ENCODE results near the gene MXD4.

Gene MXD4

GRCh38 chr4:2291705-2292645 lies 30.1 kb upstream of the MXD4 start:
- DNase-seq = no peak

- DNase-seq = no peak
Observed at GRCh38 chr4:2290974-2291704, 29.2 kb upstream of the MXD4 start.

GRCh38 chr4:2290488-2290887 lies 28.6 kb upstream of the MXD4 start:
- DNase-seq = no peak

- no peak for DNase-seq
Observed at GRCh38 chr4:2289955-2290333, 28.0 kb upstream of the MXD4 start.

- DNase-seq = no peak
Observed at GRCh38 chr4:2289311-2289954, 27.5 kb upstream of the MXD4 start.

GRCh38 chr4:2288051-2288541 lies 26.2 kb upstream of the MXD4 start:
- no peak for DNase-seq

- no peak for DNase-seq
Observed at GRCh38 chr4:2287594-2287915, 25.6 kb upstream of the MXD4 start.

GRCh38 chr4:2286904-2287593 lies 25.1 kb upstream of the MXD4 start:
- no peak for DNase-seq

- DNase-seq = no peak
Observed at GRCh38 chr4:2285613-2286381, 23.9 kb upstream of the MXD4 start.

GRCh38 chr4:2284934-2285612 lies 23.2 kb upstream of the MXD4 start:
- DNase-seq = peak; percentile 66

- DNase-seq = no peak
Observed at GRCh38 chr4:2284161-2284933, 22.4 kb upstream of the MXD4 start.

GRCh38 chr4:2283199-2283711 lies 21.3 kb upstream of the MXD4 start:
- DNase-seq = no peak

GRCh38 chr4:2281575-2282343 lies 19.9 kb upstream of the MXD4 start:
- DNase-seq = no peak

- no peak for DNase-seq
Observed at GRCh38 chr4:2280531-2281300, 18.8 kb upstream of the MXD4 start.

- no peak for DNase-seq
Observed at GRCh38 chr4:2277956-2278355, 16.0 kb upstream of the MXD4 start.

GRCh38 chr4:2276581-2277325 lies 14.8 kb upstream of the MXD4 start:
- DNase-seq = no peak

- no peak for DNase-seq
Observed at GRCh38 chr4:2275546-2276251, 13.8 kb upstream of the MXD4 start.

Measured in fibroblast of skin of scalp (primary cell).